ENCODE results near the gene PCBP2.

DNA sequence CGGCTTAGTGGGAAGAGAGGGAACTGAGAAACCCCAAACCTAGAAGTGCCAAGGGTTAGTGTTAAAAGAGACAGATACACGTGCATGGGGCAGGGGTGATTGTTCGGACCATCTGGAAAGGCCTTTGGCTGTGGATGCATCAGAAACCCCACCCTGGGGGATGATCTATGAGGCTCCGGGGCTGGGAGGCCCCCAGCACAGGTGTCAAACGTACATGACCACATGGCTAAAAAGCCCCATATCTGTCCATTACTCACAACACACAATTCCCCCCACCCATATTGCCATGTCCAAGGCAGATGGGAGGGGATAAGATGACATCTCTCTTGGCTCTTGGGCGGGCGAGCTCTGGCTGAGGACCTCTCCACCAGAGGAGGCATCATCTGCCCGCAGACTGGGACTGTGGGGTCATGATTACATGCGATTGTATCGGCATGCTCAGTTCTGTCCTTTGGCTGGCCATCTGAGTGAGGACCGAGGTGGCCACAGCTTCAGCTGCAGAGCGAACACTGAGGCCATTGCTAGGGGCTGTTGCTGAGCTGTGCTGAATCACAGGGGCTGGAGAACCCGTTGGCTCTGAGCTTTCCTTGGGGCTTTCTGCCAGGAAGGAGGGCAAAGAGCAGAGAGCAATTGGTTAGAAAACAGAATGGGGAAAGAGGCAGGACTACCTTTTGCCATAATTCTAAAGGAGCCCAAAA, 65.0 kb downstream of the PCBP2 start:
- TF ChIP-seq CTCF (IDR thresholded peaks at IDR 0.05) (no peak), POLR2A (IDR thresholded peaks at IDR 0.05) (no peak)
